NCI-H1930 (cell line): Measurements from ENCODE around the gene MDGA2.
"Not testable (repeated sequence)": the region's sequence is repeated elsewhere in the genome, so short reads cannot be mapped to it uniquely, and the experiment has no call there.

Experiments
- DNase-seq, 2 experiments: peaks; one replicate each; lab custom pipeline; 2025; lab: John Stamatoyannopoulos, UW

The MDGA2 gene

DNA sequence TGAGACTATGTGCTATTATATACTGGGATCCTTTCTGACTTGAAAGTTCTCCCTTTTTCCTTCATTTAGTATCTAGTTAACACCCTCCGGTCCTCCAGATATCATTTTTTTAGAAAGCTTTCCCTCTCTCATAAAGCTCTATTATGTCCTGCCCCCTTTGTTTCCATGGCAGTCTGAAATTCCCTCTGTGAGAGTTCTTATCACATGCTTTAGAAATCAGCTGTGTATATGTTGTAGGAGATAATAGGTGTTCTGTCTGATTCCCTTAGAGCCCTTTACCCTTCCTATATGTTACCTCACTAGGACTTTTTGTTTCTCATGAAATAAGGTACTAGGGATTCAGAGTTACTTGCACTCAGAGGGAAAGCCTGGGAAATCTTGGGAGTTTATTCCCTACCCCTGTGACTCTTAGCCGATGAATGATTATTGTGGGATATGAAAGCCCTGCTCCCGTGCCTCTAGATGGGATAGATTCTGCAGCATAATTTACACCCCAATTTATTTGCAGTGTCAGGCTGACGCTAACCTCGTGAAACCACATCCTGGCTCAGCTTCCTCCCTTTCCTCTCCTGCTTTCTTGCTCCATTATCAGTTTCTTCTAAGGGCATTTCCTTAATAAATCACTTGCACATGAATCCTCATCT is 448.4 kb downstream of the MDGA2 start:
- no peak for DNase-seq

DNA sequence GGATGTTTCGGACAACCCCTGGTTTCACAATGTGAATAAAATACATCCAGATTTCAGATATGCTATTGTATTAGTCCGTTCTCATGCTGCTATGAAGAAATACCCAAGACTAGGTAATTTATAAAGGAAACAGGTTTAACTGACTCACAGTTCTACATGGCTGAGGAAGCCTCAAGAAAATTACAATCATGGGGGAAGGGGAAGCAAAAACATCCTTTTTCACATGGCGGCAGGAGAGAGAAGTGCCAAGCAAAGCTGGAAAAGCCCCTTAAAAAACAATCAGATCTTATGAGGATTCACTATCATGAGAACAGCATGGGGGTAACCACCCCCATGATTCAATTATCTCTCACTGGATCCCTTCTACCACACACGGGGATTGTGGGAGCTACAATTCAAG is 451.7 kb downstream of the MDGA2 start:
- no peak for DNase-seq

DNA sequence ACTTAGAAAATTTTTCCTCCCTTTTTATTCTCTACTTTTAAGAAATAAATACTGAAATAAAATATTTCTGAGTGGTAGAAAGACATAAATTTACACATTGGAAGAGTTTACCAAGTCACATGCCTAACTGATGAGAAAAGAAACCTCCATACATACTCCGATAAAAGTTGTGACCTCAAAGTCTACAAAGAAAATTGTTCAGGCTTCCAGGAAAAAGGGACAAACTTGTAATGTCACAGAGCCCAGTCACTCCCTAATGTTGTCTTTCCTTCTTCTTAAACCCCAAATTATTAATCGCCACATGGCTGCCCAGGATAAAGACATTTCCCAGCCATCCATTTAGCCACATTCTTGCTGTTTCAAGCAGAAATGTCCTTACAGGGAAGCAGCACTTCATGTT is 455.3 kb downstream of the MDGA2 start:
- no peak for DNase-seq

DNA sequence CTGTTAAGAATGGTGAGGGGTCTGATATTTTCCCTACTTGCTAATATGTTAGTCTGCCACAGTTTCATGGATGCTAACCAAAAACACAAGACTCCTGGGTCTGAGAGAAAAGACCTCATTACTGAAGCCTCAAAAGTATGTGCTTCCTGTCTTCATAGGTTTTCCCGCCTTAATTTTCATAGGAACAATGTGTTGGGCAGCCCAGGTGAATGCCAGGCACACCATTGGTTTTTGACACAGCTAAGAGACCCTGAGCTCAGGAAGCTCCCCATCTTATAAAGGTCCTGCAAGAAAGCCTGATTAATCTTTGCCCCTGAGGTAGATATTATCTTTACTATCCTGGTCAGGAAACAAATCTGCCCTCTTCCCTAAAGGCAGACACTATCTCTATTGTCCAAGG is 464.1 kb downstream of the MDGA2 start:
- DNase-seq: no peak

DNA sequence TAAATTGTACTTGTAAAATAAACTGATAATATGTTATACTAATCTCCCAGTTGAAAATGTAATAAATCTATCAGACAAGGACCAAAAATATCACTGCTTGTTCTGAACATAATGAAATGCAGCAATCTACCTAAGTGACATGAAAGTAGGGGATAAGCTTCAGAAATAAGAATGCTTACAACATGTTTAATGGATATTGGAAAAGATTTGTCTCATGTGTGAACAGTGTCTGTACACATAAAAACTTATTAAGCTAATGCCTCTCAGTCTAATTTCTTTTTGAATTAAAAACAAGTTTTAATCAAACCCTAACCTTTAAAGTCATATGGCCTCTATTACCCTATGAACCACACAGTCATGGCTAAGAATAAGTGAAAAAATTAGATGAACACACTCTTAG is 465.3 kb downstream of the MDGA2 start:
- no peak for DNase-seq

DNA sequence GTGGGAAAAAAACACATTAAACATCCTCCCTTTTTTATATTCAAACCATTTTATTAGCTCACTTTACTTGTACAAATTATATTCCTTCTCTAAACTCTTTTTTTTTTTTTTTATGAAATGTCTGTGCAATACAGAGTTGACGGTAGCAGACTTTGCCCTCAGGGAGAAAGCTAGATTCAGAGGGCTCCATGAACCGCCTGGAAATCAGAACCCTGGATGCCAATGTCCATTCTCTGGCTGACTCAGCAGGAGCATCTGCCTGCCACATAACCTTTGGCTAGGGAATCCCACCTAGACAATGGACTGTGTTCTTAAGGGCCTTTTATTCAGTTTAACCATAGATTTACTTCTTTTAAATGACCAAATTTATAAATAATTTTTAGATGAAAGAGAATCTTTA is 467.0 kb downstream of the MDGA2 start:
- DNase-seq: no peak

DNA sequence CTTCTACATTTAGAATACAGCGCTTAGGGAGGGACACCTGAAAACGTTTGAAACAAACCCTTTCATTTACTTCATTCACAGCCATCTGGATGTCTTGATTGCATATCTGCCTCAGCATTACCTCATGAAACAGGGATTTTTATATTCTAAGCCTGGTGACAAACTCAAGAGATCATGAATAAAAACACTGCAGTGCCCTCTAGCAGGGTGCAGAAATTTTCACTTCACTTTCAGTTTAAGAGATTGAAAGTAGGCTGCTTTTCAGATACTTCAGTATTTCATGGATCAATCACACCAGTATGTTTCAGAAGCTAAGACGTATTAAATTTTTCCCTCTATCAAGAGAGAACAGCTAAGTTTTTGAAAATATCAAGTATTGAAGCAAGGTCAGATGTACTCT is 467.8 kb downstream of the MDGA2 start:
- DNase-seq: no peak

DNA sequence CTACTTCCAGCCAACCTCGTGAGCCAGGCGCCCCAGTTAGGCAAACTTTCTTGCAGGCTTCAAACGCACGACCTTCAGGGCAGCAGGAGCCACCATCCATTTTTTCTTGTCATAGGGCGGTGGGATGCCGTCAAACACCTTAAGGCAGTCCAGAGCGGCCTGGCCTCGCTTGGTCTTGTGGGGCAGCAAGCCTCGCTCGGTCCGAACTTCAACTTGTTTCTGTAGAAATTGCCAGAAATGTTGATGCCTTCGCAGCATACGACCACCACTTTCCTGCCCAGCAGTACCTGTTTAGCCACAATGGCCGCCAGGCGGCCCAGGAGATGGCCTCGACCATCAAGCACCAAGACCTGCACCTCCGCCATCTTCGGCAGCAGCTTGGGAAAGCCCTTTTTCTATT is 474.7 kb downstream of the MDGA2 start:
- DNase-seq: no peak

DNA sequence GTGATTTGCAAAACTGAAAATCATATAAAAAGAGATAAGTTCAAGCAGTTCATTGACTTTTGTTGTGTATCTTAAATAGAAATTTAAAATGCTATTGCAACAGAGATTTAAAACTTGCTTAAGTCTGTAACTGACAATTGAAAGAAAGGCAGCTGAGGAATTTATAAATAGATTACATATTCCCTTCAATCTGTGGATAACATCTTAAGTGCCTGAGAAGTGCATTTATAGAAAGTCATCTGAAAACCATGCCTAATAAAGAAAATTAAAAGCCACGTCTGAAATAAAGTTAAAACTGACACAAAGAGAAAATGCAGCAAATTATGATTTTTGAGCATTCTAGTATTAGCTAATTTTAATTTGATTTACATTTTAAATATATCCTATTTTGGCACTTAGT is 479.8 kb downstream of the MDGA2 start:
- DNase-seq: no peak

DNA sequence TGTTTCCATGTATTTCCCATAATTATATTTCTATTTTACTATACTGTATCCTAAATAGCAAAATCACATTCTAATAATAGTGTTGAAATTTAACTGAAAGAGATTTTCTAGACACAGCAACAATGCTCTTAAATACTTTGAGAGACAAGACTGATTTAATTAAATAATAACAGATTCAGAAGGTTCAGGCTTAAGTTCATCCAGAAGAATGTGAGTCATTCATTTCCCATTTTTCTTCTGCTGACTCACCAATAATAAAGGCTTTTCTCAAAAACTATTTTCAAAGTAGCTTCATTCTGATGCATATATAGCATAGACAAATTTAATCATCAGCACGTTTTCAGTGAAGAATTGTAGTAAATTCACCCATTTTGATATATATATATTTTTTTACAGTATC is 481.4 kb downstream of the MDGA2 start:
- DNase-seq: no peak

DNA sequence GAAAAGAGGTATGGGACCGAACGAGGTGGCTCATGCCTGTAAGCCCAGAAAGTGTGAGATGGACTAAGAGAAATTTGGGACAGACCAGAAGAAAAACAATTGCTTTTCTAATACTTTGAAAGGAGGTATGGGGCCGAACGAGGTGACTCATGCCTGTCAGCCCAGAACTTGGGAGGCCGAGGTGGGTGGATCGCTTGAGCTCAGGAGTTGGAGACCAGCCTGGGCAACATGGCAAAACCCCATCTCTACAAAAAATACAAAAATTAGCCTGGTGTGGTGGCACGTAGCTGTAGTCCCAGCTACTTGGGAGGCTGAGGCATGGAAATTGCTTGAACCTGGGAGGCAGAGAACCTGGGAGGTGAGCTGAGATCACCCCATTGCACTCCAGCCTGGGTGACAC is 483.2 kb downstream of the MDGA2 start:
- not testable (repeated sequence) for DNase-seq

DNA sequence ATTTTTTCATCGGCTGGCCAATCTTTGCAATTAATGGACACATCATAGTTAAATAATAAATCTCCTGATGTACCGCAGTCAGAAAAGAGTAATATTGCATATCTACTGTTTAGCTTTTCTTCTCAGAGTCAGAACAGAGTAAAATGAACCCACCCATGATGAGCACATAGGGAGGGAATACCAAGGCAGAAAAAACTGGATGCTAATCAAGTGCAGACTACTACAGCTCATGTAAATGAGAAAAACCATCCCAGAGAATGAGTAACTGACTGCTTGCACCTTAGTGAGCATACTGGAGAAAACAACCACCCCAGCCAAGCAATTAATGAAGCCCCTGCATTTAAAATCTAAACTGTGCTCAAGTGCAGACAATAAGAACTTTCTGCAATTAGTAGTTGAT is 483.7 kb downstream of the MDGA2 start:
- no peak for DNase-seq

DNA sequence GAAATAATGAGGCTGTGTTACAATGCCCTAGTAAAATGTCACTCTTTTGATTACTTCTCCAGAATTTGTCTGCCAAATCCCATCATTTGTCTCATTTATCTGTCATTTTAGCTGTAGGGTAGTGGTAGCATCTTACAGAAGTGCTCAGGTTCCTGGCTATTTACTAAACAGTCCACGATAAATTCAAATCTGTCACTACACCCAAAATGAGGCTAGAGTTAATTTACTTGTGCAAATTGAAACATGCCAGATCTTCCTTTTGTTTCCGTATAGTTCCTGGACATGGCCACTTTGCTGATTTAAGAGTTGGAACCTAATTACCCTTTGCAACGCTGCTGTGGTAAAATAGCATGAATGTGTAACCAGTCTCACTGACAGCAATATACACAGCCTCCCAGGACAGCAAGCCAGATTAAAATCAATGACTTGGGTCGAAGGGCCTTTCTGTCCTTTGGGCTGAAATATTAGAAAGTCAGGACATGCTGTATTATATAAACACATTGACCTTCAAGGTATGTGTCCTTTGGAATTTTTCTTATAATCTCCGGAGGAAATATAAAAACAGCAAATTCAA is 485.4 kb downstream of the MDGA2 start:
- no peak for DNase-seq

DNA sequence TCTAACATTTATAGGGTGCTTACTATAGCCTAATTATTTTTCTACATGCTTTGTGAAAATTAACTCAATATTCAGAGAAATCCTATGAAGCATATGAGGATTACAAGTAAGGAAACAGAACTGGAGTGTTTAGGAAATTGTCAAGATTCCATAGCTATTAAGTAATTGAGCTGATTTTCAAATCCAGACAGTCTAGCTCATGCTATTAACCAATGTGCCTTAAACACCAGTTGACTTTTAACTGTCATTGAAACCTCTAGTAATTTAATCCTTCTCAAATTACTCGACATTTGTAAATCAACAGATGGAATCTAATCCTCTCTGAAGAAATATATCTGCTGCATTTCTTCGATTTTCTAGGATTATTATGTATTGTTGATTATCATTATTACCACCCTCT is 488.9 kb downstream of the MDGA2 start:
- DNase-seq: peak; percentile 67 to 77

DNA sequence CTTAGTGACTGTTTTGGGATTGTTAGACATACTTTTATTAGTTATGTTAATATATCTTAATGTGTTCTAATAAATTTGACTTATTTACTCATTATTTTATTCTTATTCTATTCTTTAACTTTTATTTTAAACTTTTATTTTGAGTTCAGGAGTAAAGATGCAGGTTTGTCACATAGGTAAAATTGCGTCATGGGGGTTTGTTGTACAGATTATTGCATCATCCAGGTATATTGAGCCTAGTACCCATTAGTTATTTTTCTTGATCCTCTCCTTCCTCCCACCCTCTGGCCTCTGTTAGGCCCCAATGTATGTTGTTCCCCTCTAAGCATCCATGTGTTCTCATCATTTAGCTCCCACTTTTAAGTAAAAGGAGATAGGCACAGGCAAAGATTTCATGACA is 495.5 kb downstream of the MDGA2 start:
- DNase-seq: no peak

DNA sequence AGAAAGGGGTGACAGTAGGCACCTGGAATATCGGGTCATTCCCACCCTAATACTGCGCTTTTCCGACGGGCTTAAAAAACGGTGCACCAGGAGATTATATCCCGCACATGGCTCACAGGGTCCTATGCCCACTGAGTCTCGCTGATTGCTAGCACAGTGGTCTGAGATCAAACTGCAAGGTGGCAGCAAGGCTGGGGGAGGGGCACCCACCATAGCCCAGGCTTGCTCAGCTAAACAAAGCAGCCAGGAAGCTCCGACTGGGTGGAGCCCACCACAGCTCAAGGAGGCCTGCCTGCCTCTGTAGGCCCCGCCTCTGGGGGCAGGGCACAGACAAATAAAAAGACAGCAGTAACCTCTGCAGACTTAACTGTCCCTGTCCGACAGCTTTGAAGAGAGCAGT is 503.5 kb downstream of the MDGA2 start:
- not testable (repeated sequence) for DNase-seq

DNA sequence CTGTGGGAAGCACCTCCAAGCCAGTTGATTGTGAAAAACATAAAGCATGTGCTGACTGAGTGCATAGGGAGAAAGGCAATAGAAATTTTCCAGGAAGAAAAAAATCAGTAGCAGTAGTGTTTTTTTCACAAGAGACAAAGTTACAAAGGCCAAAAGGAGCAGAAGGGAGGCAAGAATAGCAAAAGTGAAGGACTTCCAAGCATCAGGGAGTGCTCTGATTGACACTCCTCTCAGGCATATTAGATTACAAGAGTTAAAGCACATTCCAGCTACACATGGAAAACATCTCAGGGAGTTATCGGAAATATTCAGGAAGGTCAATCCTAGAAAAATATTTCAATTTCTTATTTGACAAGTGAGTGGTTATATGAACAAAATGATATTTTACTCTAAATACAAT is 508.0 kb downstream of the MDGA2 start:
- DNase-seq: no peak

DNA sequence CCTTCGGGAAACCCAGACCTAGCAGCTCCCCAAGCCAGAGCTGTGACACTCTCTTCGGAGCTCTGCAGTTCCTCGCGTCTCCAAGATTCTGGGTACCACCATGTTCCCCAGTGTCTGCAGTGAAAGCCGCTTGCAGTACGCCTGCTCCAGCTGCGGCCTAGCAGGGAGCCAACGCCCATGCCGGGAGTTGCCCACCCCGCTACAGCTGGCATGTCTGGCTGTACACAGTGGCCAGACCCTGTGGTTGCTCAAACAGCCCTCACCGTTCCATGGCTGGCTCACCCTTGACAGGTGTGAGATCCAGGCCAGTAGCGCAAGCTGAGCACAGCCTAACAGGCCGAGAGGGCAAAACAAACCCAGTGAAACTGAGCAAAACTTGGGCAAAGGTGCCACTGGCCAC is 520.0 kb downstream of the MDGA2 start:
- no peak for DNase-seq

DNA sequence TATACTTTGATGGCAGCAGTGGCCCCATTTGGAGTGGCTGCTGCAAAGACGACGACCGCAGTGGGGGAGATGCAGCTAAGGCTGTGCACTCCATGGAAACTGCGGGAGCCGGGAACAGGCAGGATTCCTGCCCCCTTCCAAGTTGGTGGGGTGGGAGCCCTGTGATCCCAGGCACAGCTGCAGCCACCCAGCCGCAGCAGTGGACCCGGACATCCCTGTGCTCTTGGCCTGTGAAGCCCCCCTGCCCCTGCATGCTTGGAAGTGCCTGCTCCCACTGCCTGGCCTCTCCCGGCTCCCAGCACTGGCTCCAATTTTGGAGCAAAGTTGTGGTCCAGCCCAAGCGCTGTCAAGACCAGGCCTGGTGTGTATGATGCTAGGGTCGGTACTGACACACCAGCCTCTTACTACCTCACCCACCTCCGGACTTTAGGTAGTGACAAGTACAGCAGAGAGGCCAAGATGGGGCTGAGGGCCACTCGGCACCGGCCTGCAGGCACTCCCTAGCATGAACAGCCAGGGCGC is 521.1 kb downstream of the MDGA2 start:
- DNase-seq: no peak

DNA sequence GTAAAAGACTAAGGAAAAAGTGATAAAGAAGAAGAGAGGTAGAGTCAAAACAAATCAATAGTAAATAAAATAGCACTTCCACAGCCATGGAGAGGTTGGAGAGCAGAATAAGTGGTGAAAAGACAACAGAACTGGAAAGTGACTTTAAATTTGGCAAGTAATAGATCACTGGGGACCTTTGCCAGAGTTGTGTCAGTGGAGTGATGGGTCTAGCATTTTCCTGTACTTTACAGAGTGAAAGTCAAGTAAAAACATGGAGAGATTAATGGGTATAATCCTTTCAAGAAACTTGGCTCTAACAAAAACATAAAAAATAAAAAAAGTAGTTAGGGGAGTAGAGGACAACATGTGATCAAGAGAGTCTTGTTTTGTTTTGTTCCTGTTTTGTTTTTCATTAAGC is 521.7 kb downstream of the MDGA2 start:
- no peak for DNase-seq

DNA sequence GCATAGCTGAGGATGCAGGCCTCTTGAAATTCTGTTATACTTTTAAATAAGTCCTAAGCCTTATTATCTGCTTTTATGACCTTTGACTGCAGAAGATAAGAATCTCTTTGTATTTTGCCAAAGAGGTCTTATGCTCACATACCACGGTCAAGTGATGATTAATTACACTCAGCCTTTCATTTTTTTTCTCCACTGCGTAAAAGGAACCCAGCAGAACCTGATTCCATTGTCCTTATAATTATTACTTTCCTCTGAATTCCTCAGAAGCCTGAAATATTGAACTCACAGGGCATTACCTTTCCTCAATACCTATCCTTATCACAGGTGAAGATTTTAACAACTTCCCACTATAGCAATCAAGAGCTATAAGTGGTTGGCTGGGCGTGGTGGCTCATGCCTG is 525.1 kb downstream of the MDGA2 start:
- DNase-seq: no peak

DNA sequence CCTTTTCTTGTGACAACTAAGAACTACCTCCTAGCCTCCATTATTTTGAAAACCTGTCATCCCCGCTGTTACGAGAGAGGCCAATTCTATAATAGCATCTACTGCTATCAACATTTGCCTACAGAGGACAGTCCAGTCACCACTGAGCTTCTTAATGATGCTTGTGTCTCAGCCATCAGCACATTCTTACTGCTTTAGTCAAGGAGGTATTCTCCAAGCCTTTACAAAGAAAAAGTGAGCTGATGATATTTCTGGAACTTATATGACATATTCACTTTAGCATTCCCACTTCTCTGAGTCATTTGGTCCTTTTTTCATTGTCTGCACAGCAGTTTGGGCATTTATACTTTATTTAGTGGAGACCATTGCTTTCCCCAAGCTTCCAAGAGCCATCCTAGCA is 526.1 kb downstream of the MDGA2 start:
- no peak for DNase-seq

DNA sequence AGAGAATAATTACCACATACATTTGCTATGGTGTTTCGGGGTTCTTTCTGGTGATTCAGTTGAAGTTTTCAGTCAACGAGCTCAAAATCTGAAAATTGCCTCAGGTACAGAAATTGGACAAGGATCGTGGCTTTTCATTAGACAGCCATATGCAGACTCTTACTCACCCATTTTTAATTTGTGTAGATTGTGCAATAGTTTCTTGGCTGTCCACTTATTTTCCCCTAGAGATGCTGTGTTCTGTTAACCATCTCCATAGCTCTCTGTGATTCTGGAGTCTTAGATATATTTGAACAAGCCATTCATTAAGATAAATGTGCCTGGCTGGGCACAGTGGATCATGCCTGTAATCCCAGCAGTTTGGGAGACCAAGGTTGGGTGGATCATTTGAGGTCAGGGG is 526.7 kb downstream of the MDGA2 start:
- no peak for DNase-seq

DNA sequence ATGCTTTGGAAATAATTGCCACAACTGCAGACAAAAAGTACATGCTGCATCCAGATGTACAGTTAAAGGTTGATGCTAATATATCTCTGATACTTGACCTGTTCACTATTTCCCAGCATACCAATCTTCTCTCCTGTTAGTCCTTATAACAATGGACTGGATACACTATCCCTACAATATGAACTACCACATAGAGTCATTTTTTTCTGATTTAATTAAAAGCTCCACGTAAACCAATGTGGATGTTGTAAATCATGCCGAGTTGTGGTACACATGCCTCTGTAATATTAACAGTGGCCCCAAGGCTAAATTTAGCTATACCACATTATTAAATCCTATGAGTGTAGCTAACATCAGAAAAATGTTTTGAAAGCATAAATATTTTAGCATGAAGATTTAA is 554.8 kb downstream of the MDGA2 start:
- DNase-seq: no peak
